NCI-H1436 (cell line): ENCODE results near the gene PCDHGA1.

Experiments used
- DNase-seq: peaks from one replicate; lab custom pipeline; 2025; lab: John Stamatoyannopoulos, UW

Gene PCDHGA1

GRCh38 chr5:141441571-141442170 is 111.4 kb downstream of the PCDHGA1 start:
- no peak for DNase-seq

GRCh38 chr5:141465351-141465750 is 135.0 kb downstream of the PCDHGA1 start:
- DNase-seq = no peak

DNA sequence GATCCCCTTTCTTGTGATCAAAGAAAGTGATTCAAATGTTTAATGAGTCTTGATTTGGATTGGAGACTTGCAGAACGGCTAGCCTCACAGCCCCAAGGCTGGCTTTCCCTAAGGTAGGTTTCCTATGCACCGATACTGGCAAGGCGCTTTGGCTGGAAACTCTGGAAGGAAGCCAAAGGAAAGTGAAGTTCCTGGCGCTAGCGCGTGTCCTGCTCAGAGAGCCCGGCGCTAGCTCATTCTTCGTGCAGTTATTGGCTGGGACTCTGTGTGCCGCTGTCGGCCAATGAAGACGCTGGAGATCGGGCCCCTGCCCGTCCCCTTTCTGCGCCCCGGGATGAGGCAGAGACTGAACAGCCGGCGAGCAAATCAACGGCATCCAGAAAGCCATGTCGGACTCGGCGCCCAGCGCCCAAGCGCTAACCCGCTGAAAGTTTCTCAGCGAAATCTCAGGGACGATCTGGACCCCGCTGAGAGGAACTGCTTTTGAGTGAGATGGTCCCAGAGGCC is 145.4 kb downstream of the PCDHGA1 start, which contains the start of gene PCDHGC3:
PCDHGC3 (plus strand) TSS at position 342 of the 507 bp plus-strand sequence; CDS start at position 493, 151 bp downstream.
- DNase-seq = peak; percentile 76

- no peak for DNase-seq
These were observed 146.0 kb downstream of the PCDHGA1 start for GRCh38 chr5:141476132-141476911.

DNA sequence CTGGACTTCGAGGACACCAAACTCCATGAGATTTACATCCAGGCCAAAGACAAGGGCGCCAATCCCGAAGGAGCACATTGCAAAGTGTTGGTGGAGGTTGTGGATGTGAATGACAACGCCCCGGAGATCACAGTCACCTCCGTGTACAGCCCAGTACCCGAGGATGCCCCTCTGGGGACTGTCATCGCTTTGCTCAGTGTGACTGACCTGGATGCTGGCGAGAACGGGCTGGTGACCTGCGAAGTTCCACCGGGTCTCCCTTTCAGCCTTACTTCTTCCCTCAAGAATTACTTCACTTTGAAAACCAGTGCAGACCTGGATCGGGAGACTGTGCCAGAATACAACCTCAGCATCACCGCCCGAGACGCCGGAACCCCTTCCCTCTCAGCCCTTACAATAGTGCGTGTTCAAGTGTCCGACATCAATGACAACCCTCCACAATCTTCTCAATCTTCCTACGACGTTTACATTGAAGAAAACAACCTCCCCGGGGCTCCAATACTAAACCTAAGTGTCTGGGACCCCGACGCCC is 146.8 kb downstream of the PCDHGA1 start:
- no peak for DNase-seq

GRCh38 chr5:141477815-141478214 is 147.5 kb downstream of the PCDHGA1 start:
- DNase-seq = no peak

- no peak for DNase-seq
These were observed 148.1 kb downstream of the PCDHGA1 start for GRCh38 chr5:141478321-141478945.

DNA sequence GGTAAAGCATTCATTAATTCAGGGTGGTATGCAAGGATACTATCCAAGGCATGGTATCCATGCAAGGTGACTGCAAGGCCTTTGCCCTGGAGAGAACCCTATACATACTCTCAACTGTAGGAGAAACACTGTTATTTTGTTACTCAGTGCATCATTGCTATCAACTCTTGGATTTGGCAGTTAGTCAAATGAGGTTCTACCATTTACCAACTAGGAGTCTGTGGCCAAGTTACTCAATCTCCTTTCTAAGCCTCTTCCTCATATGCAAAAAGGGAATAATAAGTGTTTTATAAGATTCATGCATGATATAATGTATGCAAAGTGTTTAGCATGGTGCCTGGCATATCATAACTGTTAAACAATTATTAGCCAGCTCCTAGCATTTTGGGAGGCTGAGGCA is 149.5 kb downstream of the PCDHGA1 start:
- no peak for DNase-seq

DNA sequence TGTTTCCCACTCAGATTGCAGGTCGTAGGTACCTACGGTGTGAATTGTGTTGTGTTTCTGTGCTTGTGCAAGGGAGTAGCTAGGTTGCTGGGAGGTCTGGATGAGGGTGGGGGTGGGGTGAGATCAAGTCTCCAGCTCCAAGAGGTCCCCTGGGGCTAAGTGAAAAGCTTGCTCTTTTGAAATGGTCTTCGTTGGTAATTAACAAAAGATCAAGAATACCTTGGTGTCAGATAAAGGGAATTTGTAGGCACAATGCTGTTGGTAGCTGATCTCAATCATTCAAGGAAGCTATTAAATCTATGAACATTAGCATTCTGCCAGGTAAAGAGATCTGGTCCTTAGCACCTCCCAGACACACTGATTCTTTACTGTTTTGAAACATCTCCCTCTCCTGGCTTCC is 153.6 kb downstream of the PCDHGA1 start:
- peak; percentile 22 for DNase-seq

DNA sequence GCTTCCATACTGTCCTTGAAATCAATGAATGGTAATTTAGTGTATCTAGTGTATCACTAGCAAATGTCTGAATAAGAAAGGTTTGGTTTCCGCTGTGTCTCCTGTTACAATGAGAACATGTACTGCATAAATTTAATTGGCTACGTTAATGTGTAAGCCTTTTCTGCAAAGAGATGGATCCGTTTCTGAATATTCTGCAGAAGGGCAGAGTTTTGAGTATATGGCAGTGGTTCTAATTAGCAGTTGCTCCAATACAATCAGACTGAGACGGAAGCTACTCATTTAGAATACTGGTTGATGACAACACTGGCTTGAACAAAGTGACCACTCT is 154.0 kb downstream of the PCDHGA1 start:
- no peak for DNase-seq

DNA sequence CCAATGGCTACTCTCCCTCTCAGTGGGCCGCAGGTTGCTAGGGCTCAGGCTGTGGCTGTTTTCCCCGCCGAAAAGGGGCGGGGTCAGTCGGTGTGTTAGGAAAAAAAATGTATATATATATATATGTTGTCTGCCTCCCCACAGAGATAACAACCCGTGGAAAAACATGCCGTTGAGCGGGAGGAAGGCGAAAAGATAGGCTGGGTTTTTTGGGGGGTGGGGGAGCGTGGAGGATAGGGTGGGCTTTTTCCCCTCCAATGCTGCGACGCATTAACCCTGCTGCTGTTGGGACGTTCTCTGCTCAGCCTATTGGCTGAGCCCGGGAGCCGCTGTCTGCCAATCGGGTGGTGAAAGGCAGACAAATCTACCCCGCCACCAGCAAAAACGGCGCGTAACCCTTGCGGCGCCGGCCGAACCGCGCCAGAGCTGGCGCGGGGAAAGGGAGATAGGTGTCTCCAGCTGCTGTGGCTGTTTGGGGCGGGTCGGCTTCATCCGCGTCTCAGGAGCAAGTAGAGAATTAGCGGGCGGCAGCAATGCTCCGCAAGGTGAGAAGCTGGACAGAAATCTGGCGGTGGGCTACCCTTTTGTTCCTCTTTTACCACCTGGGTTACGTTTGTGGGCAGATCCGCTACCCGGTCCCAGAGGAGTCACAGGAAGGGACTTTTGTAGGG is 154.5 kb downstream of the PCDHGA1 start, which contains the start of gene PCDHGC4:
PCDHGC4 (plus strand) TSS at position 390 of the 671 bp plus-strand sequence; CDS start at position 534, 144 bp downstream.
- peak; percentile 59 for DNase-seq

DNA sequence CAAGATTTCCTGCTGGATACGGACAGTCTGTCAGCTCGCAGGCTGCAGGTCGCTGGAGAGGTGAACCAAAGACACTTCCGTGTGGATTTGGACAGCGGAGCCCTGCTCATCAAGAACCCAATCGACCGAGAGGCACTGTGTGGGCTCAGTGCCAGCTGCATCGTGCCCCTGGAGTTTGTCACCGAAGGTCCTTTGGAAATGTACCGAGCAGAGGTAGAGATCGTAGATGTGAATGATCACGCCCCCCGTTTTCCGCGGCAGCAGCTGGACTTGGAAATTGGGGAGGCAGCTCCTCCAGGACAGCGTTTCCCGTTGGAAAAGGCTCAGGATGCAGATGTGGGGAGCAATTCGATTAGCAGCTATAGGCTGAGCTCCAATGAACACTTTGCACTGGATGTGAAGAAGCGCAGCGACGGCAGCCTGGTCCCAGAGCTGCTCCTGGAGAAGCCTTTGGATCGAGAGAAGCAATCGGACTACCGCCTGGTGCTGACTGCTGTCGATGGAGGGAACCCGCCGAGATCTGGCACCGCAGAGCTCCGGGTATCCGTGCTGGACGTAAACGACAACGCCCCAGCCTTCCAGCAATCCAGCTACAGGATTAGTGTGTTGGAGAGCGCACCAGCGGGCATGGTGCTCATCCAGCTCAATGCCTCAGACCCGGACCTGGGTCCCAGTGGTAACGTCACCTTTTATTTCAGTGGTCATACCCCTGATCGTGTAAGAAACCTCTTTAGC is 155.2 kb downstream of the PCDHGA1 start:
- DNase-seq = no peak

GRCh38 chr5:141486091-141486490 is 155.8 kb downstream of the PCDHGA1 start:
- no peak for DNase-seq

DNA sequence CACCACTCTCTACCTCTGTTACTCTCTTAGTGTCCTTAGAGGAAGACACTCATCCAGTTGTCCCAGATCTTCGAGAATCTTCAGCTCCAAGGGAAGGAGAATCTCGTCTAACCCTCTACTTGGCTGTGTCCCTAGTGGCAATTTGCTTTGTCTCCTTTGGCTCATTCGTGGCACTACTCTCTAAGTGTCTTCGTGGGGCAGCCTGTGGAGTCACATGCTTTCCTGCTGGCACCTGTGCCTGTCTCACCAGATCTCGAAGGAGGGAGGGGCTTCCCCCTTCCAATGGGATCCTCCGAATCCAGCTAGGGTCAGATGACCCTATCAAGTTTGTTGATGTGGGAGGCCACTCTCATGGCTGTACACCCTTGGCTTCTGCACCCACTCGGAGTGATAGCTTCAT is 156.8 kb downstream of the PCDHGA1 start:
- no peak for DNase-seq

DNA sequence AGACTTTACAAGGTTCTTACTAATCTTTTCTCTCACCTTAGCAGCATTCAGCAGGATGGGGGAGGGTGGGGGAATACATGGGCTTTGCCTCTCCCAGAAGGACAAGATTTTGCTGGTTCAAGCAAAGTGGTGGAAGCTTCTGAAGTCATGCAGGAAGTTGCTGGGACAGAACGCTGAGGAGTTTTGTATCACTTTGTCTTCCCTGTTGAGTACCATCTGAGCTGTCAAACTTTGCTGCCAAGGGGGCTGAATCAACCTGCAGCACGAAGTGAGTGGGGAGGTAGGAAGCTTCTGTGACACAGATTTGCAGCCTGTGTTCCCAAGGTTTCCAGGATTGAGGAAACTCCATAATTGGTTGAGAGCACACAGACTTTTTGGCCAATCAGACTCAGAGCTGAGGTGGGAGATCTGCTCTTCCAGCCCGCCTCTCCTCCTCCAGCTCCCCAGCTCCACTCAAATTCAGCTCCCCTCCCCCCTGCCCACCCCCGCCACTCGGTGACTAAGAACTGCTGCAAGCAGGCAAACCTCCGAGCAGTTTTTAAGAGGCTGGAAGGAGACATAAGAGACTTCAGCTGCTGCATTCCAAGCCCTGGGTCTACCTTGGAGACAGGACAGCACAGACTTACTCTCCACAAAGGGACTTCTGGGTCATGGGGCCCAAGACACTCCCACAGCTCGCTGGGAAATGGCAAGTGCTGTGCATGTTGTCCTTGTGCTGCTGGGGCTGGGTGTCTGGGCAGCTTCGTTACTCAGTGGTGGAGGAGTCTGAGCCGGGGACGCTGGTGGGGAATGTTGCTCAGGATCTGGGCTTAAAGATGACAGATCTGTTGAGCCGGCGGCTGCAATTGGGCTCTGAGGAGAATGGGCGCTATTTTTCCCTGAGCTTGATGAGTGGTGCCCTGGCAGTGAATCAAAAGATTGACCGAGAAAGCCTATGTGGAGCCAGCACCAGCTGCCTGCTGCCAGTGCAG is 158.6 kb downstream of the PCDHGA1 start, which contains the start of gene PCDHGC5:
PCDHGC5 (plus strand) TSS at position 491 of the 971 bp plus-strand sequence; CDS start at position 651, 160 bp downstream.
- no peak for DNase-seq

- DNase-seq = no peak
These were observed 159.5 kb downstream of the PCDHGA1 start for GRCh38 chr5:141489841-141490240.

GRCh38 chr5:141490271-141490670 is 160.0 kb downstream of the PCDHGA1 start:
- no peak for DNase-seq

GRCh38 chr5:141490771-141491170 is 160.5 kb downstream of the PCDHGA1 start:
- DNase-seq = no peak

DNA sequence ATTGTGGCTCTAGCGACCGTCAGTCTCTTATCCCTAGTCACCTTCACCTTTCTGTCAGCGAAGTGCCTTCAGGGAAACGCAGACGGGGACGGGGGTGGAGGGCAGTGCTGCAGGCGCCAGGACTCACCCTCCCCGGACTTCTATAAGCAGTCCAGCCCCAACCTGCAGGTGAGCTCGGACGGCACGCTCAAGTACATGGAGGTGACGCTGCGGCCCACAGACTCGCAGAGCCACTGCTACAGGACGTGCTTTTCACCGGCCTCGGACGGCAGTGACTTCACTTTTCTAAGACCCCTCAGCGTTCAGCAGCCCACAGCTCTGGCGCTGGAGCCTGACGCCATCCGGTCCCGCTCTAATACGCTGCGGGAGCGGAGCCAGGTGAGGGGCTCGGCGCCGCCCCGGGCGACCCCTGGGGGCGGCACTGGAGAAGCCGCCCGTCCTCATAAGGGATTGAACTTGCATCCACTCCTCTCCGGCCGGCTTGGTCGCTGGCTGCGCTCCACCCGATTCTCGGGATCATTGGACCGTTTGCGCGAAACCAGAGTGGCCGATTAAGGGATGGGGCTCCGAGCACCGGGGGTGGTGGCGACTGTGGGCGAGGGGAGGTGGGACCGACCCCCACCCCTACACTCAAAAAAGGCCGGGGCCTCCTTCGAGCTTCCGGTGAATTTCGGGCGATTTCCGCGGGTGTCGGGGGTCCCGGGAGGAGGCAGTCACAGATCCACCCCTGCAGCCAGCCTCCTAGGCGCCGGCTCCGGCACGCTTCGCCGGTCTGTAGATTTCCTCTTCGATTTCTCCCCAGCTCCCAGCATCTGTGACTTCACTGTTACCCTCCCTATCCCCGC is 161.2 kb downstream of the PCDHGA1 start:
- no peak for DNase-seq
